ENCODE results near the gene SGCD. TPM values are rescaled to one million over a fixed set of nuclear protein-coding genes. Genes with fewer than 3 reads are reported as not detected.

The SGCD gene
- total and polyA plus RNA-seq, 3 donors from 2014 or later: 2.8 to 6.1 (median 5.0) TPM

GRCh38 chr5:156684216-156684615 lies 357.3 kb downstream of the SGCD start:
- 93 to 97% methylated on average over 2 of the region's 2 CpGs for whole genome bisulfite sequencing, 2 donors
- TF ChIP-seq CTCF (IDR thresholded peaks at IDR 0.05): no peak
- TF ChIP-seq POLR2A (IDR thresholded peaks at IDR 0.05): no peak
- no peak overlapping the region for H3K4me3 ChIP-seq
- no peaks in the 10 kb centered on the region for H3K9me3 ChIP-seq
- H3K4me1 ChIP-seq: no peaks in the 10 kb centered on the region
- H3K27ac ChIP-seq: no peak overlapping the region
- H3K27me3 ChIP-seq: no peaks in the 10 kb centered on the region
- intact Hi-C loops (cut with DNase I; ENCODE audit: low total_unique reads): no loop called here
- no peak for DNase-seq
- no peaks in the 10 kb centered on the region for H3K36me3 ChIP-seq (ENCODE audit: low read depth, missing control alignments)

DNA sequence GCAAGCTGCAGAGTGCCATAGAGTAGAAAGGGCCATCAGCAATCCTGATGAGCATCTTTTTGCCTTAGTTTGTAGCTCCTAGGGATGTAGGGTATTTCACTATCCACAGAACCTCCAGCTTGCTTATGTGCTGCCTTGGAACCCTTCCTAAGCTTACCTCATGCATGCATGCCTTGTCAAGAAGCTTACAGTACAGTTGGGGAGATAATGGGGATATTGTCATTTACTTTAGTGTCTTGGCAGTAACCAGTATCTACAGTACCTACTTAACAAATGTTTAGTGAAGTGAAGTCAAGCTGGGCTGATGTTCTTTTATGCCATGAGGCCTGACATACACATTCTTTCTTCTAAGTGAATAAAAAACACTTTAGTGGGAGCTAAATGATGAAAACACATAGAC lies 358.5 kb downstream of the SGCD start:
- H3K27ac ChIP-seq: no peak overlapping the region
- no peaks in the 10 kb centered on the region for H3K9me3 ChIP-seq
- no peak for TF ChIP-seq POLR2A (IDR thresholded peaks at IDR 0.05)
- TF ChIP-seq CTCF (IDR thresholded peaks at IDR 0.05): no peak
- intact Hi-C loops (cut with DNase I; ENCODE audit: low total_unique reads): no loop called here
- no peaks in the 10 kb centered on the region for H3K36me3 ChIP-seq (ENCODE audit: low read depth, missing control alignments)
- DNase-seq: no peak
- no peaks in the 10 kb centered on the region for H3K4me1 ChIP-seq
- no peak overlapping the region for H3K4me3 ChIP-seq
- no peaks in the 10 kb centered on the region for H3K27me3 ChIP-seq

- no peak for DNase-seq
- Histone ChIP-seq H3K27me3 (no peaks in the 10 kb centered on the region), H3K4me3 (no peak overlapping the region), H3K4me1 (no peaks in the 10 kb centered on the region), H3K27ac (no peak overlapping the region), H3K36me3 (ENCODE audit: low read depth, missing control alignments) (no peaks in the 10 kb centered on the region), H3K9me3 (no peaks in the 10 kb centered on the region)
- 72 to 85% methylated on average over 2 of the region's 2 CpGs for WGBS, 2 donors
- no peak for TF ChIP-seq POLR2A (IDR thresholded peaks at IDR 0.05)
- TF ChIP-seq CTCF (IDR thresholded peaks at IDR 0.05): no peak
- intact Hi-C loops (cut with DNase I; ENCODE audit: low total_unique reads): no loop called here
Measured at GRCh38 chr5:156686380-156686779, 359.4 kb downstream of the SGCD start.

DNA sequence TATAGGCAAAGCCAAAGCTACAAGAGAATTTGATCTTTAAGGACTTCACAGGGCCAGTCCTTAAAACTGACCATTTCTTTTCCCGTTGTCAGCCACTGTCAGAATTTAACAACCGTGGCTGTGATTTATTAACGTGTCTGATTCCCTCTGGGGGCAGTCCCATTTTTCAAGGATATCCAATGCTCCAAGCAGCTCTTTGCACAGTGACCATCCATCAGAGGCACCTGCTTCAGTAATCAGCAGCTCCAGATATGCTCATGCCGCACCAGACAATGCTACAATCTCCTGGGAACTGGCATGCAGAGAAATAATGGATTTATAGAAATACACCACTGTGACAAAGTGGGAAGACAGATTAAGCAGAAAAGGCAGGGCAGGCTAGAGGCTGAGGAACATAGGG lies 359.8 kb downstream of the SGCD start:
- Histone ChIP-seq H3K4me1 (no peaks in the 10 kb centered on the region), H3K4me3 (no peak overlapping the region), H3K27me3 (no peaks in the 10 kb centered on the region), H3K27ac (no peak overlapping the region), H3K9me3 (no peaks in the 10 kb centered on the region), H3K36me3 (ENCODE audit: low read depth, missing control alignments) (no peaks in the 10 kb centered on the region)
- 60 to 86% methylated on average over 4 of the region's 4 CpGs for WGBS, 2 donors
- intact Hi-C loops (cut with DNase I; ENCODE audit: low total_unique reads): no loop called here
- no peak for TF ChIP-seq CTCF (IDR thresholded peaks at IDR 0.05)
- DNase-seq: no peak

GRCh38 chr5:156687514-156687913 lies 360.6 kb downstream of the SGCD start:
- Histone ChIP-seq H3K27me3 (no peaks in the 10 kb centered on the region), H3K36me3 (ENCODE audit: low read depth, missing control alignments) (no peaks in the 10 kb centered on the region), H3K27ac (no peak overlapping the region), H3K4me3 (no peak overlapping the region), H3K4me1 (no peaks in the 10 kb centered on the region), H3K9me3 (no peaks in the 10 kb centered on the region)
- 67% methylated on average over 8 of the region's 8 CpGs for whole genome bisulfite sequencing, 2 donors
- TF ChIP-seq POLR2A (IDR thresholded peaks at IDR 0.05) (no peak), CTCF (IDR thresholded peaks at IDR 0.05) (no peak)
- peak; percentile 14 for DNase-seq
- intact Hi-C loops (cut with DNase I; ENCODE audit: low total_unique reads): no loop called here
